ENCODE measurements around the gene CCNY. TPM values are rescaled to one million over a fixed set of nuclear protein-coding genes. Genes with fewer than 3 reads are reported as not detected.

Gene CCNY
- total and polyA plus RNA-seq, 2 of the 4 experiments (the other 2 are of a cell fraction): 38.0 to 131 TPM

GRCh38 chr10:35423505-35424306, 87.4 kb downstream of the CCNY start (continued):
- TF ChIP-seq CHD1 (IDR thresholded peaks at IDR 0.05; ENCODE audit: low read depth, low read length) (no peak), FOS (IDR thresholded peaks at IDR 0.05; ENCODE audit: low read depth, low read length) (no peak)

GRCh38 chr10:35424680-35425285, 88.5 kb downstream of the CCNY start:
- DNase-seq (no peak), ATAC-seq (ENCODE audit: low read depth) (no peak)
- Histone ChIP-seq H3K23ac (ENCODE audit: low read depth, low read length) (peak overlapping the region; percentile 22; the same call in 1 of the 2 replicates), H2BK20ac (ENCODE audit: low read depth, low read length) (0 out of 2 replicates have a peak overlapping the region, but pooled peaks have one; percentile 3), H4K8ac (ENCODE audit: low read depth in 2 of 2, low read length in 2 of 2) (peak overlapping the region in 1 of 2 experiments; percentile 37; a peak in 2 of 4 replicates), H3K9me1 (ENCODE audit: insufficient read depth, low read length) (peaks cover 35% of the 10 kb centered on the region), H2BK15ac (ENCODE audit: low read depth, low read length) (peak overlapping the region; percentile 79; the same call in 2 of the 3 replicates), H3K56ac (ENCODE audit: extremely low read depth, insufficient read depth, low read length) (no peak overlapping the region), H2BK5ac (ENCODE audit: low read depth, low read length, poor library complexity, severe bottlenecking) (peak overlapping the region; percentile 32), H2AK9ac (replicated peaks; ENCODE audit: low read depth, low read length, poor library complexity) (no peak overlapping the region), H3K27ac (ENCODE audit: insufficient read depth, low read length) (peak overlapping the region; percentile 6; the same call in 1 of the 2 replicates), H3K79me1 (ENCODE audit: low read depth in 1 of 2, low read length in 2 of 2) (peaks cover 52 to 80% of the 10 kb centered on the region in 2 experiments), H3K4me2 (ENCODE audit: low read depth, low read length) (no peak overlapping the region), H3K14ac (replicated peaks; ENCODE audit: low read depth, low read length) (peak overlapping the region; percentile 62), H3K4ac (ENCODE audit: low read depth, low read length) (peak overlapping the region; percentile 65), H3K18ac (ENCODE audit: low read depth, low read length) (peak overlapping the region; percentile 17; the same call in 1 of the 2 replicates), H4K91ac (ENCODE audit: insufficient read depth, low read depth, low read length) (peak overlapping the region; percentile 47), H3K9ac (ENCODE audit: low read depth, low read length) (no peak overlapping the region), H4K5ac (ENCODE audit: low read depth, low read length) (peak overlapping the region; percentile 20), H3K4me1 (ENCODE audit: control insufficient read depth, insufficient read depth, low read length) (peaks cover 27% of the 10 kb centered on the region), H3K27me3 (ENCODE audit: control insufficient read depth, insufficient read depth, low read length) (no peaks in the 10 kb centered on the region), H3K9me3 (ENCODE audit: control insufficient read depth, insufficient read depth, low read length) (no peaks in the 10 kb centered on the region), H4K20me1 (ENCODE audit: insufficient read depth, low read length) (peaks cover 36% of the 10 kb centered on the region), H3K36me3 (ENCODE audit: control insufficient read depth, insufficient read depth, low read length) (no peaks in the 10 kb centered on the region), H2BK120ac (ENCODE audit: low read depth, low read length) (peak overlapping the region; percentile 52), H2AFZ (replicated peaks; ENCODE audit: low read length, poor library complexity) (no peak overlapping the region), H2AK5ac (ENCODE audit: low read depth, low read length) (peak overlapping the region; percentile 87), H3K4me3 (ENCODE audit: insufficient read depth, low read depth, low read length) (no peak overlapping the region)
- ChIA-PET POLR2A (ENCODE audit: unreplicated experiment) (no interaction called here), CTCF (no interaction called here)
- in situ Hi-C loops (cut with MboI; ENCODE audit: low sequenced_read_pairs) (no loop called here), intact Hi-C loops (cut with micrococcal nuclease) (loop anchor here (5.0 to 10.0 kb wide), 2 partner anchors 90 to 183 kb away; partner anchors contain the start of gene GJD4), dilution Hi-C loops (cut with HindIII; ENCODE audit: low sequenced_read_pairs, unreplicated experiment) (no loop called here)
- no TSS peak for BruUV-seq (replicated peaks)
- no peak for TF ChIP-seq MAZ (IDR thresholded peaks at IDR 0.05; ENCODE audit: borderline replicate concordance, low read depth, low read length)
- no peak for TF ChIP-seq RCOR1 (IDR thresholded peaks at IDR 0.05; ENCODE audit: insufficient replicate concordance, low read length)
- no peak for TF ChIP-seq ELK1 (IDR thresholded peaks at IDR 0.05; ENCODE audit: borderline replicate concordance, low read depth, low read length)
- no peak for TF ChIP-seq RFX5 (IDR thresholded peaks at IDR 0.05; ENCODE audit: low read depth, low read length)
- TF ChIP-seq POLR2A (IDR thresholded peaks at IDR 0.05; ENCODE audit: low read depth, low read length): no peak
- WGBS, 2 experiments (ENCODE audit: extremely low coverage in 2 of 2, insufficient read length in 1 of 2): no CpG with 5 or more reads among the region's 8 CpGs
